ENCODE results near the gene VPS33A. TPM values are rescaled to one million over a fixed set of nuclear protein-coding genes. Genes with fewer than 3 reads are reported as not detected.

VPS33A gene
- total and polyA plus RNA-seq, 4 experiments from 2014 or later: 33.2 to 42.6 (median 39.8) TPM

GRCh38 chr12:122291431-122291830, 25.1 kb upstream of the VPS33A start:
- H3K27me3 ChIP-seq (ENCODE audit: insufficient read depth, low read length): no peaks in the 10 kb centered on the region
- Mint-ChIP-seq H3K4me3 (no peak overlapping the region), H3K36me3 (peaks cover 21 to 23% of the 10 kb centered on the region in 2 donors), H3K27me3 (no peaks in the 10 kb centered on the region), H3K4me1 (peaks cover 0 to 2% (median under 1%) of the 10 kb centered on the region in 4 donors), H3K27ac (peak overlapping the region in 1 of 7 donors; percentile 4), H3K9me3 (no peaks in the 10 kb centered on the region)
- ChIA-PET POLR2A (ENCODE audit: partially characterized antibody) (no interaction called here), CTCF (ENCODE audit: partially characterized antibody) (no interaction called here)
- H3K4me1 ChIP-seq (ENCODE audit: insufficient read depth, low read length): no peaks in the 10 kb centered on the region
- no peaks in the 10 kb centered on the region for H3K9me3 ChIP-seq (ENCODE audit: control insufficient read depth in 1 of 2, low read length in 2 of 2)
- DNase-seq: no peak
- intact Hi-C loops (cut with micrococcal nuclease): loop anchor here (10.0 kb wide), 1 partner anchor 1337 kb away; no protein-coding TSS in a partner anchor
- H3K27ac ChIP-seq (ENCODE audit: low read depth, low read length): no peak overlapping the region
- no peak overlapping the region for H3K4me3 ChIP-seq (ENCODE audit: low read length in 2 of 2)
- peaks cover 5% of the 10 kb centered on the region for H3K36me3 ChIP-seq (ENCODE audit: insufficient read depth, low read length)

GRCh38 chr12:122283680-122284079, 17.4 kb upstream of the VPS33A start:
- intact Hi-C loops (cut with micrococcal nuclease): no loop called here

DNA sequence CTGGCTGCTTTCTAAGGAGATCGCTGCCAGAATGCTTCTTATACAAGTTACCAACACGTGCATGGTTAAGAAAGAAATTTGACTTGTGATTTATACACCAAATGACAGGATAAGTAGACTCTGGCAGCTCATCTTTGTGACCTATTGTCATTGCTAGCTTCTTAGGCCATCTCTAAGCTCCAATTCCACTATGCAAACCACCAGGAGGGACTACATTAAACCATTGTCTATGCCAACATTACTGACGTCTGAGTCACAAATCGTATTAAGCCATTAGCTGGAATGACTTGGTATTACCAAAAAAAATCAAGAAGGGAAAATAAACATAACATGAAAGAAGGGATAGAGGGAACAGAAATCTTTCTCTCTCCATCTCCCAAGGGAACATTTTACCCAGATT, 15.8 kb upstream of the VPS33A start:
- H3K9me3 ChIP-seq (ENCODE audit: control insufficient read depth in 1 of 2, low read length in 2 of 2): no peaks in the 10 kb centered on the region
- ChIA-PET CTCF (ENCODE audit: partially characterized antibody) (no interaction called here), POLR2A (ENCODE audit: partially characterized antibody) (no interaction called here)
- peaks cover 20 to 31% of the 10 kb centered on the region in 2 donors for H3K36me3 Mint-ChIP-seq
- no peaks in the 10 kb centered on the region for H3K27me3 ChIP-seq (ENCODE audit: insufficient read depth, low read length)
- H3K4me3 ChIP-seq (ENCODE audit: low read length in 2 of 2): no peak overlapping the region
- peak overlapping the region in 2 of 7 donors; percentile 13 to 20 for H3K27ac Mint-ChIP-seq
- peaks cover 23% of the 10 kb centered on the region for H3K36me3 ChIP-seq (ENCODE audit: insufficient read depth, low read length)
- H3K9me3 Mint-ChIP-seq: no peaks in the 10 kb centered on the region
- H3K27ac ChIP-seq (ENCODE audit: low read depth, low read length): no peak overlapping the region
- intact Hi-C loops (cut with micrococcal nuclease): no loop called here
- H3K4me3 Mint-ChIP-seq: no peak overlapping the region
- no peaks in the 10 kb centered on the region for H3K27me3 Mint-ChIP-seq
- H3K4me1 Mint-ChIP-seq: no peaks in the 10 kb centered on the region
- no peak for DNase-seq
- H3K4me1 ChIP-seq (ENCODE audit: insufficient read depth, low read length): no peaks in the 10 kb centered on the region

More at GRCh38 chr12:122283680-122284079, 17.4 kb upstream of the VPS33A start:
- ChIA-PET CTCF (ENCODE audit: partially characterized antibody) (no interaction called here), POLR2A (ENCODE audit: partially characterized antibody) (no interaction called here)
- no peaks in the 10 kb centered on the region for H3K9me3 ChIP-seq (ENCODE audit: control insufficient read depth in 1 of 2, low read length in 2 of 2)
- H3K4me1 ChIP-seq (ENCODE audit: insufficient read depth, low read length): no peaks in the 10 kb centered on the region
- H3K4me1 Mint-ChIP-seq: peaks cover 0 to 1% (median 0%) of the 10 kb centered on the region in 4 donors
- no peaks in the 10 kb centered on the region for H3K27me3 Mint-ChIP-seq
- no peak overlapping the region for H3K27ac ChIP-seq (ENCODE audit: low read depth, low read length)
- H3K36me3 ChIP-seq (ENCODE audit: insufficient read depth, low read length): peaks cover 15% of the 10 kb centered on the region
- peak overlapping the region in 1 of 7 donors; percentile 48 for H3K27ac Mint-ChIP-seq
- no peaks in the 10 kb centered on the region for H3K9me3 Mint-ChIP-seq
- no peak overlapping the region for H3K4me3 Mint-ChIP-seq
- H3K4me3 ChIP-seq (ENCODE audit: low read length in 2 of 2): no peak overlapping the region
- no peak for DNase-seq
- H3K27me3 ChIP-seq (ENCODE audit: insufficient read depth, low read length): no peaks in the 10 kb centered on the region
- H3K36me3 Mint-ChIP-seq: peaks cover 10 to 26% of the 10 kb centered on the region in 2 donors

- DNase-seq: no peak
- intact Hi-C loops (cut with micrococcal nuclease): no loop called here
- H3K27me3 Mint-ChIP-seq: no peaks in the 10 kb centered on the region
- no peaks in the 10 kb centered on the region for H3K9me3 Mint-ChIP-seq
- Histone ChIP-seq H3K4me1 (ENCODE audit: insufficient read depth, low read length) (no peaks in the 10 kb centered on the region), H3K36me3 (ENCODE audit: insufficient read depth, low read length) (peaks cover 30% of the 10 kb centered on the region), H3K27me3 (ENCODE audit: insufficient read depth, low read length) (no peaks in the 10 kb centered on the region), H3K27ac (ENCODE audit: low read depth, low read length) (no peak overlapping the region), H3K4me3 (ENCODE audit: low read length in 2 of 2) (no peak overlapping the region), H3K9me3 (ENCODE audit: control insufficient read depth in 1 of 2, low read length in 2 of 2) (no peaks in the 10 kb centered on the region)
- H3K4me3 Mint-ChIP-seq: no peak overlapping the region
- CTCF ChIA-PET (ENCODE audit: partially characterized antibody): no interaction called here
- POLR2A ChIA-PET (ENCODE audit: partially characterized antibody): no interaction called here
- peaks cover 36 to 51% of the 10 kb centered on the region in 2 donors for H3K36me3 Mint-ChIP-seq
- no peak overlapping the region for H3K27ac Mint-ChIP-seq
- H3K4me1 Mint-ChIP-seq: no peaks in the 10 kb centered on the region
Measured at GRCh38 chr12:122276242-122276641, 9.9 kb upstream of the VPS33A start.

GRCh38 chr12:122275459-122275858, 9.2 kb upstream of the VPS33A start:
- no peaks in the 10 kb centered on the region for H3K4me1 ChIP-seq (ENCODE audit: insufficient read depth, low read length)
- no peak overlapping the region for H3K27ac ChIP-seq (ENCODE audit: low read depth, low read length)
- Mint-ChIP-seq H3K9me3 (no peaks in the 10 kb centered on the region), H3K4me3 (peak overlapping the region in 1 of 8 donors; percentile 35), H3K4me1 (no peaks in the 10 kb centered on the region), H3K27ac (no peak overlapping the region), H3K36me3 (peaks cover 36 to 46% of the 10 kb centered on the region in 2 donors), H3K27me3 (no peaks in the 10 kb centered on the region)
- H3K27me3 ChIP-seq (ENCODE audit: insufficient read depth, low read length): no peaks in the 10 kb centered on the region
- no peak overlapping the region for H3K4me3 ChIP-seq (ENCODE audit: low read length in 2 of 2)
- no peak for DNase-seq
- ChIA-PET POLR2A (ENCODE audit: partially characterized antibody) (no interaction called here), CTCF (ENCODE audit: partially characterized antibody) (no interaction called here)
- no peaks in the 10 kb centered on the region for H3K9me3 ChIP-seq (ENCODE audit: control insufficient read depth in 1 of 2, low read length in 2 of 2)
- intact Hi-C loops (cut with micrococcal nuclease): no loop called here
- peaks cover 23% of the 10 kb centered on the region for H3K36me3 ChIP-seq (ENCODE audit: insufficient read depth, low read length)

DNA sequence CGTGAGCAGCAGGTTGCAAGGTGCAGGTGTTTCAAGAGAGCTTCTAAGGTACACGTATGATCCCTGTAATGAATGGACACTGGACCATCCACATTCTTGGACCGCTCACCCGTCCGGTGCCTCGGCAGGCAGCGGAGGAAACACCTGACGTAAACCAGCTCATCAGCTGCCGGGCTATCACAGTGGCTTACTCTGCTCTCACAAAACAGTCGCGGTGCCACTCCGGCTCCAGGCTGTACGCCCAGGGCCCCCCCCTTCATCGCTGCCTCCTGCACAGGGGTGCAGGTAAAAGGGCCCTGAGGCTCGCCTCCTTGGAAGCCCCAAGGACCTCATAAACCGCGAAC, 436 bp downstream of the VPS33A start:
- peaks cover 15 to 43% of the 10 kb centered on the region in 2 donors for H3K36me3 Mint-ChIP-seq
- POLR2A ChIA-PET (ENCODE audit: partially characterized antibody): interaction anchor here (0.6 to 9.3 kb wide), 8 partner anchors 9 to 1798 kb away, joined by 3 to 128 read pairs (median 4); partner anchors contain the start of genes DIABLO, KNTC1 and RSRC2
- H3K27ac Mint-ChIP-seq: peak overlapping the region; percentile 99 to 100 (median 99)
- CTCF ChIA-PET (ENCODE audit: partially characterized antibody): interaction anchor here (0.9 to 2.8 kb wide), 4 partner anchors 13 to 91 kb away, joined by 3 to 35 read pairs (median 6); no protein-coding TSS in a partner anchor
- no peaks in the 10 kb centered on the region for H3K9me3 ChIP-seq (ENCODE audit: control insufficient read depth in 1 of 2, low read length in 2 of 2)
- H3K27me3 ChIP-seq (ENCODE audit: insufficient read depth, low read length): no peaks in the 10 kb centered on the region
- H3K4me1 ChIP-seq (ENCODE audit: insufficient read depth, low read length): peaks cover 23% of the 10 kb centered on the region
- peaks cover 15 to 42% (median 25%) of the 10 kb centered on the region in 4 donors for H3K4me1 Mint-ChIP-seq
- H3K27ac ChIP-seq (ENCODE audit: low read depth, low read length): peak overlapping the region; percentile 81
- peak overlapping the region; percentile 70 to 99 for H3K4me3 ChIP-seq (ENCODE audit: low read length in 2 of 2)
- intact Hi-C loops (cut with micrococcal nuclease): loop anchor here (1.0 to 2.0 kb wide), 4 partner anchors 22 to 212 kb away; partner anchors contain the start of gene DIABLO
- H3K9me3 Mint-ChIP-seq: peaks cover 0 to 9% (median 1%) of the 10 kb centered on the region in 8 donors
- peak overlapping the region; percentile 96 to 99 (median 98) for H3K4me3 Mint-ChIP-seq
- H3K27me3 Mint-ChIP-seq: peaks cover 0 to 4% of the 10 kb centered on the region in 2 donors
- peak in 1 of 5 donors; percentile 70 for DNase-seq
- H3K36me3 ChIP-seq (ENCODE audit: insufficient read depth, low read length): peaks cover 10% of the 10 kb centered on the region

DNA sequence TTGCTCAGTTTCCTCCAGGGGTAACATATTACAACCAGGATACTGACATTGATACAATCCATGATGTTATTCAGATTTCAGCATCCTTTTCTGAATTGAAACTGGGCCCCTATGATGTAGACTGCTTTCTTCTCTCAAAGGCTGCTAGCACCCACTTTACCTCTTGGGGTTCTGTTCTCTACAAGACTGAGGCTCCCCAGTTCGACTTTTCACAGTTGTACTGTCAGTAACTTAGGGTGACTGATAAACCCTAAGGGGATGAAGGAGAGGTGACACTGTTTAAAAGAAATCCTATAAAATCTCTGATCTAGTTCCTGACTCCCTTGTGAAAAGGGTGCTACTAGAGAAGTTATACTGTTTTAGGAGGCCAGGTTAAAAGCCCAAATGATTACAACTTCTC, 818 bp downstream of the VPS33A start:
- DNase-seq: peak in 3 of 5 donors; percentile 27 to 51 (median 45)

More for the DNA sequence above, 818 bp downstream of the VPS33A start:
- H3K36me3 Mint-ChIP-seq: peaks cover 18 to 46% of the 10 kb centered on the region in 2 donors
- Histone ChIP-seq H3K36me3 (ENCODE audit: insufficient read depth, low read length) (peaks cover 14% of the 10 kb centered on the region), H3K4me3 (ENCODE audit: low read length in 2 of 2) (peak overlapping the region; percentile 70 to 99), H3K4me1 (ENCODE audit: insufficient read depth, low read length) (peaks cover 23% of the 10 kb centered on the region), H3K9me3 (ENCODE audit: control insufficient read depth in 1 of 2, low read length in 2 of 2) (no peaks in the 10 kb centered on the region), H3K27me3 (ENCODE audit: insufficient read depth, low read length) (no peaks in the 10 kb centered on the region), H3K27ac (ENCODE audit: low read depth, low read length) (peak overlapping the region; percentile 81)
- H3K9me3 Mint-ChIP-seq: peaks cover 0 to 9% (median 1%) of the 10 kb centered on the region in 8 donors
- peaks cover 0 to 4% of the 10 kb centered on the region in 2 donors for H3K27me3 Mint-ChIP-seq
- ChIA-PET POLR2A (ENCODE audit: partially characterized antibody) (interaction anchor here (0.9 to 9.3 kb wide), 6 partner anchors 8 to 40 kb away, joined by 3 to 128 read pairs (median 4); partner anchors contain the start of gene DIABLO), CTCF (ENCODE audit: partially characterized antibody) (interaction anchor here (1.3 to 2.8 kb wide), 3 partner anchors 13 to 21 kb away, joined by 5 to 35 read pairs (median 6); no protein-coding TSS in a partner anchor)
- peak overlapping the region; percentile 99 to 100 (median 99) for H3K27ac Mint-ChIP-seq
- H3K4me1 Mint-ChIP-seq: peaks cover 16 to 44% (median 25%) of the 10 kb centered on the region in 4 donors
- intact Hi-C loops (cut with micrococcal nuclease): no loop called here
- H3K4me3 Mint-ChIP-seq: peak overlapping the region; percentile 96 to 99 (median 98)
